CD14-positive monocyte (primary cell): ENCODE measurements around the gene GHRL. TPM values are rescaled to one million over a fixed set of nuclear protein-coding genes. Genes with fewer than 3 reads are reported as not detected.

Source experiments
- DNase-seq, 3 donors: peaks; one replicate each; pipeline ENCODE4 v3.0.0-alpha.2; 2011 to 2022
- H2AFZ ChIP-seq: 2 replicates; pipeline ENCODE4 v1.6.0; 2012; ENCODE audit warnings: mild to moderate bottlenecking, low read depth, low read length, inconsistent platforms; ENCODE audit not compliant: insufficient read depth, poor library complexity, severe bottlenecking
- H3K27ac ChIP-seq, 2 donors: 1 replicate in 1 of 2; 2 replicates in 1 of 2; pipeline ENCODE4 v1.5.1; 2012 to 2013; ENCODE audit warnings: low read length in 2 of 2, control low read depth in 1 of 2, inconsistent platforms in 1 of 2, low read depth in 1 of 2, mild to moderate bottlenecking in 1 of 2
- H3K27me3 ChIP-seq, 2 donors: one replicate each; pipeline versions ENCODE4 v1.6.0 to v1.6.1; 2011 to 2013; ENCODE audit warnings: low read length in 2 of 2; ENCODE audit not compliant: control insufficient read depth in 2 of 2, insufficient read depth in 2 of 2
- H3K36me3 ChIP-seq, 2 donors: replicated peaks in 1 of 2; 1 replicate in 1 of 2; 2 replicates in 1 of 2; pipeline versions ENCODE4 v1.5.1 to v1.6.1; 2012 to 2013; ENCODE audit warnings: low read length in 2 of 2, control low read depth in 1 of 2, inconsistent platforms in 1 of 2, mild to moderate bottlenecking in 1 of 2; ENCODE audit not compliant: insufficient read depth in 2 of 2, control insufficient read depth in 1 of 2
- H3K4me1 ChIP-seq, 2 donors: 1 replicate in 1 of 2; 2 replicates in 1 of 2; pipeline versions ENCODE4 v1.5.1 to v1.6.1; 2012 to 2013; ENCODE audit warnings: low read length in 2 of 2, control low read depth in 1 of 2, inconsistent platforms in 1 of 2, mild to moderate bottlenecking in 1 of 2, moderate library complexity in 1 of 2; ENCODE audit not compliant: insufficient read depth in 2 of 2, control insufficient read depth in 1 of 2
- H3K4me2 ChIP-seq: replicated peaks from 2 replicates; pipeline ENCODE3; 2012; ENCODE audit warnings: low read length, moderate library complexity, mild to moderate bottlenecking; ENCODE audit not compliant: poor library complexity, severe bottlenecking; ENCODE audit errors: extremely low read depth
- H3K4me3 ChIP-seq, 3 experiments: fragments of 200-600 bp in 1 of 3; sonication (generic) in 1 of 3; replicated peaks in 1 of 3; 1 replicate in 2 of 3; 2 replicates in 1 of 3; pipeline ENCODE4 v1.5.1; 2011 to 2013; ENCODE audit warnings: low read length in 3 of 3, mild to moderate bottlenecking in 3 of 3, control low read depth in 2 of 3, low read depth in 2 of 3, inconsistent platforms in 1 of 3, moderate library complexity in 1 of 3
- H3K79me2 ChIP-seq: 2 replicates; pipeline ENCODE4 v1.6.0; 2012; ENCODE audit warnings: mild to moderate bottlenecking, control low read depth, inconsistent platforms, low read length, moderate library complexity; ENCODE audit not compliant: insufficient read depth
- H3K9ac ChIP-seq: 2 replicates; pipeline ENCODE4 v1.6.0; 2017; ENCODE audit warnings: low read length, mild to moderate bottlenecking; ENCODE audit not compliant: insufficient read depth, poor library complexity, severe bottlenecking
- H3K9me3 ChIP-seq, 2 donors: replicated peaks in 1 of 2; 1 replicate in 1 of 2; 2 replicates in 1 of 2; pipeline versions ENCODE4 v1.5.1 to v1.6.1; 2012 to 2013; ENCODE audit warnings: low read length in 2 of 2, control low read depth in 1 of 2; ENCODE audit not compliant: control insufficient read depth in 1 of 2, insufficient read depth in 1 of 2
- H4K20me1 ChIP-seq: 2 replicates; pipeline ENCODE4 v1.6.0; 2012; ENCODE audit warnings: mild to moderate bottlenecking, low read length, control low read depth, moderate library complexity; ENCODE audit not compliant: insufficient read depth
- H3K27ac Mint-ChIP-seq, 7 donors: one replicate each; pipeline ENCODE4 v1.8.0; 2020; ENCODE audit warnings: mild to moderate bottlenecking in 7 of 7, mixed read lengths in 7 of 7, moderate library complexity in 6 of 7, inconsistent platforms in 2 of 7
- H3K27me3 Mint-ChIP-seq, 3 donors: one replicate each; pipeline ENCODE4 v1.8.0; 2021 to 2022; ENCODE audit warnings: low read depth in 3 of 3, mild to moderate bottlenecking in 3 of 3, mixed read lengths in 3 of 3, moderate library complexity in 3 of 3, inconsistent platforms in 1 of 3
- H3K36me3 Mint-ChIP-seq, 2 donors: one replicate each; pipeline ENCODE4 v1.8.0; 2020; ENCODE audit warnings: mixed read lengths in 2 of 2, inconsistent platforms in 1 of 2, mild to moderate bottlenecking in 1 of 2
- H3K4me1 Mint-ChIP-seq: one replicate; pipeline ENCODE4 v1.8.0; 2020; ENCODE audit warnings: mild to moderate bottlenecking, mixed read lengths
- H3K4me3 Mint-ChIP-seq, 2 donors: one replicate each; pipeline ENCODE4 v1.8.0; 2020; ENCODE audit warnings: mild to moderate bottlenecking in 2 of 2, mixed read lengths in 2 of 2, moderate library complexity in 1 of 2
- H3K9me3 Mint-ChIP-seq, 7 donors: one replicate each; pipeline ENCODE4 v1.8.0; 2020 to 2022; ENCODE audit warnings: mixed read lengths in 7 of 7, mild to moderate bottlenecking in 6 of 7, moderate library complexity in 6 of 7, inconsistent platforms in 2 of 7
- WGBS: methylation state at CpG from one replicate; pipeline ENCODE4 v1.1.5; 2013; ENCODE audit warnings: missing lambda C conversion rate; ENCODE audit not compliant: insufficient coverage; 5-methylcytosine and 5-hydroxymethylcytosine counted together
- intact Hi-C, 2 donors: fragments of 100-400 bp; cut with micrococcal nuclease; formaldehyde crosslinking; loops; one replicate each; pipeline versions ENCODE4 v1.15.0 to v1.15.1; 2023
- polyA plus RNA-seq, 3 donors: library from polyadenylated mRNA; depleted of rRNA in 1 of 3; unstranded in 2 of 3; stranded (reverse) in 1 of 3; fragments of 300-500 nt in 2 of 3; fragments of >200 nt in 1 of 3; fragmentation: Illumina TruSeq in 2 of 3; gene quantifications; 1 replicate in 2 of 3; 2 replicates in 1 of 3; pipeline ENCODE4 v1.2.3, GENCODE V29; 2012 to 2021
- TF ChIP-seq, protein P1 (sequence below): fragments of 200-600 bp; IDR thresholded peaks from one replicate; pipeline ENCODE4 v1.8.0; 2022; ENCODE audit warnings: antibody characterized with exemption, mild to moderate bottlenecking

Gene GHRL
- polyA plus RNA-seq, 3 donors, result 2.3 to 9.9 (median 7.0) TPM

DNA sequence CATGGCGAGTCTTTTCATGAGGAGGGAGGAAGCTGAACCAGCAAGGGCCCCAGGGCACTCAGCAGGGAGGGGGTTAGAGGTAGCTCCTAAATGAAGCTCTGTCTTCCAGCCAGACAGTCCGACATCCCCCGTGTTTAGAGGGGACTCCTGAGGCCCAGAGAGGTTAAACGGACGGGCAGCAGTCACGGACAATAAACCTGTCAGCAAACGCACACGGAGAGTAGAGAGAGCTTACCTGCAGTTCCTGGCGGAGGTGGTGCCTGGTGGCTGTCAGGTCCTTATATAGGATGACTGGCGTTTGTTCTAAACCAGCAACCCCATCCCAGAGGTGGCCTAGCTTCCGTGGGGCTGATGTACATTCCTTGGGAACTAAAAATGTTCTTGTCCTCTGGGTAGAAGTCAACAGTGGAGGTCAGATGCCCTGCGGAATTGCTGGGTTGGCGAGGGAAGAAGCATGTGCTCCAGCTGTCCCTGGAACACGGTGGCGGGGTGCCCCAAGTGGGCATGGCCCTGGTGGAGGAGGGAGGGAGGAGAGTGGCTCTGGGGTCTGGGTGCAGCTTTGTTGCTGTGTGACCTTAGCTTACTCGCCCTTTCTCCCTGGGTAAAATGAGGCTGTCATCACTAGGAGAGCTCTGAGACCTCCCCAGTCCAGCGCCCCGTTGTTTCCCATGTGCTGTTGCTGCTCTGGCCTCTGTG is 2.1 kb downstream of the GHRL start:
- H3K4me2 ChIP-seq, result no peak overlapping the region
- H3K27ac Mint-ChIP-seq, result peak overlapping the region in 6 of 7 donors; percentile 41 to 94 (median 74)
- no peak overlapping the region for H3K4me3 ChIP-seq
- H3K9ac ChIP-seq, result no peak overlapping the region
- peak overlapping the region in 1 of 2 donors; percentile 90 for H3K27ac ChIP-seq
- peaks cover 44% of the 10 kb centered on the region for H3K4me1 Mint-ChIP-seq
- no peak overlapping the region for H3K4me3 Mint-ChIP-seq
- H3K27me3 Mint-ChIP-seq, result no peaks in the 10 kb centered on the region
- H3K36me3 ChIP-seq, result peaks cover 36 to 48% of the 10 kb centered on the region in 2 donors
- H3K9me3 Mint-ChIP-seq, result no peaks in the 10 kb centered on the region
- intact Hi-C loops, result no loop called here
- 95% methylated on average over 13 of the region's 18 CpGs for WGBS
- TF ChIP-seq, protein P1, sequence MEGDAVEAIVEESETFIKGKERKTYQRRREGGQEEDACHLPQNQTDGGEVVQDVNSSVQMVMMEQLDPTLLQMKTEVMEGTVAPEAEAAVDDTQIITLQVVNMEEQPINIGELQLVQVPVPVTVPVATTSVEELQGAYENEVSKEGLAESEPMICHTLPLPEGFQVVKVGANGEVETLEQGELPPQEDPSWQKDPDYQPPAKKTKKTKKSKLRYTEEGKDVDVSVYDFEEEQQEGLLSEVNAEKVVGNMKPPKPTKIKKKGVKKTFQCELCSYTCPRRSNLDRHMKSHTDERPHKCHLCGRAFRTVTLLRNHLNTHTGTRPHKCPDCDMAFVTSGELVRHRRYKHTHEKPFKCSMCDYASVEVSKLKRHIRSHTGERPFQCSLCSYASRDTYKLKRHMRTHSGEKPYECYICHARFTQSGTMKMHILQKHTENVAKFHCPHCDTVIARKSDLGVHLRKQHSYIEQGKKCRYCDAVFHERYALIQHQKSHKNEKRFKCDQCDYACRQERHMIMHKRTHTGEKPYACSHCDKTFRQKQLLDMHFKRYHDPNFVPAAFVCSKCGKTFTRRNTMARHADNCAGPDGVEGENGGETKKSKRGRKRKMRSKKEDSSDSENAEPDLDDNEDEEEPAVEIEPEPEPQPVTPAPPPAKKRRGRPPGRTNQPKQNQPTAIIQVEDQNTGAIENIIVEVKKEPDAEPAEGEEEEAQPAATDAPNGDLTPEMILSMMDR, result no peak
- H3K4me1 ChIP-seq, result peaks cover 34 to 42% of the 10 kb centered on the region in 2 donors
- no peak overlapping the region for H2AFZ ChIP-seq
- peaks cover 11% of the 10 kb centered on the region for H3K79me2 ChIP-seq
- no peaks in the 10 kb centered on the region for H3K27me3 ChIP-seq
- H3K36me3 Mint-ChIP-seq, result peaks cover 46 to 49% of the 10 kb centered on the region in 2 donors
- no peak for DNase-seq
- no peaks in the 10 kb centered on the region for H3K9me3 ChIP-seq
- no peaks in the 10 kb centered on the region for H4K20me1 ChIP-seq

DNA sequence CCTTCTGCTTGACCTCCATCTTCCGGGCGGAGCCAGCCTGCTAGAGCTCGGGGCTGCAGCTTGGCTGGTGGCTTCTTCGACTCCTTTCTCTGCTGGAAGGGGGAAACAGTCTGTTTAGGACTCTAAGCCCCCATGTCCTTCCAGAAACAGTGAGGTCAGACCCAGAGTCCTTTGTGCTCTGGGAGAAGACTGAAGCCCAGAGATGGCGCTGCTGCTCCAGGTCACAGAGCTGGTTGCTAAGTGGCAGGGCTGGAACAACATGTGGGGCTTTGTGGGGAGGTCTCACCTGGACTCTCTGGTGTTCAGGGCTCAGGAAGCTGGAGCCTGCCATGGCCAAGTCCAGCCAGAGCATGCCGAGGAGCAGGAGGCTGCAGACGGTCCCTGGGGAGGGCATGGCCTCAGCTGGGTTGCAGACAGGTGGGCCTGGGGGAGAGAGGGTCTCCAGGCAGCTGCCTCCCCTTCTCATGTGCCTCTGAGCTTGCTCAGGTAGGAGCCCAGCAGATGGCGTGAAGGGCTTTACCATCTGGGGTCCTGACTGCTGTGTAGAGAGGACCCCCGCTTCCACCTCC is 2.9 kb downstream of the GHRL start:
- Histone ChIP-seq H3K4me1 (peaks cover 34 to 42% of the 10 kb centered on the region in 2 donors), H3K36me3 (peaks cover 36 to 49% of the 10 kb centered on the region in 2 donors), H3K27ac (peak overlapping the region in 1 of 2 donors; percentile 22), H3K9ac (no peak overlapping the region), H3K79me2 (peaks cover 11% of the 10 kb centered on the region), H3K27me3 (no peaks in the 10 kb centered on the region), H4K20me1 (no peaks in the 10 kb centered on the region), H2AFZ (no peak overlapping the region), H3K9me3 (no peaks in the 10 kb centered on the region), H3K4me2 (no peak overlapping the region), H3K4me3 (no peak overlapping the region)
- Mint-ChIP-seq H3K9me3 (no peaks in the 10 kb centered on the region), H3K4me1 (peaks cover 42% of the 10 kb centered on the region), H3K36me3 (peaks cover 48 to 51% of the 10 kb centered on the region in 2 donors), H3K27ac (peak overlapping the region in 6 of 7 donors; percentile 6 to 85 (median 43)), H3K4me3 (no peak overlapping the region), H3K27me3 (no peaks in the 10 kb centered on the region)
- TF ChIP-seq, protein P1, result no peak
- DNase-seq, result no peak
- WGBS, result 95% methylated on average over 7 of the region's 9 CpGs
- intact Hi-C loops, result no loop called here
